ENCODE measurements around the gene WDR33.

WDR33 gene

DNA sequence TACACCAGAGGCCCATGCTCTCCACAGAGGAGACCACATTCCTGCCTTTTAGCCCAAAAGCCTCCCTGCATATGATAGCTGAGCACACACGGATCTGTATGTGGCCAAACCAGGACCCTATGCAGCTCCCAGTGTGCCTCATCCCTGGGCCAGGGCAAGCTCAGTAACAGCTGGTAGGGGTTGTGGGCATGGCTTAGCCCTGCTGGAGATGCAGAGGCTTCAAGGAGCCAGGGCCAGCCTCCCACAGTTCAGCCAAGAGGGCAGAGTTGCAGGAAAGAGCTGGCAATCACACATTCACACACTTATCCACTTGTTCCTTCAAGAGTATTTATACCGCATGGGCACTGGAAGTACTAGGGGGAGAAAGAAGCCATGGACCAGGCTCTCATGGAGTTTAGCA, 134.1 kb downstream of the WDR33 start:
- Mint-ChIP-seq H3K4me1 (peaks cover 9% of the 10 kb centered on the region), H3K27me3 (peaks cover 91% of the 10 kb centered on the region), H3K4me3 (no peak overlapping the region), H3K27ac (no peak overlapping the region), H3K36me3 (no peaks in the 10 kb centered on the region), H3K9me3 (no peaks in the 10 kb centered on the region)
- CTCF ChIA-PET, result interaction anchor here (0.9 kb wide), 1 partner anchor 27 kb away, joined by 3 read pairs; no protein-coding TSS in a partner anchor
- no peak for DNase-seq

DNA sequence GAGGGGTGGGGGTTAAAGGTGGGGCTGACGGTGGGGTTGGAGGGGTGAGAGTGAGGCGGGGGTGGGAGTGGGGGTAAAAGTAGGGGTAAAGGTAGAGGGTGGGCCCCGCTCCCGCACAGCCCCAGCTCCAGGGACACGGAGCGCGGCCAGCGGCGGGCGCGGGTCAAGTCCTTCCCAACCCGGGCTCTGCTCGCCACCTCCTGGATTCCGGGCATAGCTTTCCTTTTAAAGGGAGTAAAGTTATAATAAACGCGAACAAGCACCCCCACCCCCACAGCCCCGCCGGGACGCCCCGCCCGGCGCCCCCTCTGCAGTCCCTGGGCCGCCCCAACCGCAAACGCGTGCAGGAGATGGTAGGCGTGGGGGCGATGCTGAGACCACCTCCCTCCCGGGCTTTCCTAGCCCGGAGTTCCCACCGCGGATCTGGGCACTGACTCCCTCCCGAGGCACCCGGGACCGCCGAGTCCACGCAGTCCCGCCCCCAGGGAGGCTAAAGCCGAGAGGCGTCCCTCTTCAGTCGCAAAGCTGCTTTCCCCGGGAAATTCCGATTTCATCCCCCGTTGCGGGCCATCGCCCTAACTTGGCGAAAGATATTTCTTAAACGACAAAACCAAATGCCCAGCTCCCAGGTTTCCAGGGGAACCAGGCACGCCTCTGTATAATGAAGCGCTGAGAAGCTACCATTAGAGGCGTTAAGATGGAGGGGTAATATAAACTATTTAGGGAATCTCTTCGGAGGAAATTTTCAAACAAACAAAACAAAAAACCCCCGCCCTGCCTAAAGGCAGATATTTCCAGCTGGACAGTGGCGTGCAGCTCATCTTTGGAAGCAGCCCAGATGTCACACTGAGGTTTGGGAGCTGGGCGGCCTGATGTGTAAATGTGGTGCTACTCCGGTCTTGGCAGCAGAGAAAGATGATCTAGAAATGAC, 135.4 kb downstream of the WDR33 start, which contains the start of gene LIMS2:
Gene LIMS2 (minus strand): TSS at position 200 of the 931 bp plus-strand sequence. CDS start 506 bp downstream, outside the sequence.
- H3K27ac Mint-ChIP-seq, result no peak within 1 kb of the TSS
- peaks cover 92% of the 10 kb centered on the region for H3K27me3 Mint-ChIP-seq
- H3K4me1 Mint-ChIP-seq, result peaks cover 9% of the 10 kb centered on the region
- CTCF ChIA-PET, result interaction anchor here (1.4 to 2.4 kb wide), 2 partner anchors 35 to 85 kb away, joined by 3 to 8 read pairs; no protein-coding TSS in a partner anchor
- H3K36me3 Mint-ChIP-seq, result no peaks in the 10 kb centered on the region
- H3K9me3 Mint-ChIP-seq, result no peaks in the 10 kb centered on the region
- DNase-seq, result no peak
- H3K4me3 Mint-ChIP-seq, result peak within 1 kb of the TSS; percentile 53

DNA sequence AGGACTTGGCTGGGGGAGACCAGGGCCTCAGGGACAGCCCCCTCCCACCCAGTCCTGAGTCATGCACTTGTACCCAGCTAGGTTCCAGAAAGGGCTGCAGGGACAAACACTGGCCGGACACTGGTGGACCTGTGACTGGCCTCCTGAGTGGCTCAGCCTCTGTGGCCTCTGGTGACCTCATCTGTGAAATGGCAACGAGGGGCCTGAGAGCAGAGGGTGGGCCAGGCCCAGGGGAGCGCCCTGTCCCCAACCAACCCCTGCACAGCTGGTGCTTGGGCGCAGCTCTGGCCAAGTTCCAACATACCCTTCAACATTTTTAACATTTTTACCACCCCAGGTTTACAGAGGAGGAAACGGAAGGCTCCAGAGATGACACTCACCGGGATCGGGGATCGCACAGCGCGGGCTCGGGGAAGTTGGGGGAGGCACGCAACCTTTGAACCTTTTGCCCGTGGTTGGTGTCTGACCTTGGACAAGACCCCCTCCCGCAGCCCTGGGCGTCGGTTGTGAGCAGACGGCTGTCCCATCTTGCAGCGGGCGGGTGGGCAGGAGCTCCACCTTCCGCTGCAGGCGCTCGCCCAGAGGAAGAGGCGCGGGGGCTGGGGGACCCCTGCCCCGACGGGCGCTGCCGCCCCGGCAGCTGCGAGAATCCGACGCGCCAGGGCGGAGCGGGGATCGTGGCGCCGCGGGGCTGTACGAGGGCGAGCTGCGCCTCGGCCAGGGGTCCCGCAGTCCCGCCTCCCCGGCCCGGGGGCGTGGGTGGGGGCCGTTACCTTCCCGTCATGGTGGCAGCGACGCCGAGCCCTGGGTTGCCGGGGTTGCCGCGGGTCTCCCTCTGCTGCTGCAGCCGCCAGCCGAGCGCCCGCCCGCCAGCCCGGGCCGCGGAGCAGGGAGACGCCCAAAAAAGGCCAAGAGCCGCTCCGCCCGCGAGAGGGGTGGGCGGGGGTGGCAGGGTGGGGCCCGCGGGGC, 136.4 kb downstream of the WDR33 start:
- DNase-seq, result peak; percentile 44
- H3K27ac Mint-ChIP-seq, result no peak overlapping the region
- CTCF ChIA-PET, result interaction anchor here (1.4 to 2.4 kb wide), 2 partner anchors 34 to 84 kb away, joined by 3 to 8 read pairs; no protein-coding TSS in a partner anchor
- H3K4me1 Mint-ChIP-seq, result peaks cover 9% of the 10 kb centered on the region
- H3K9me3 Mint-ChIP-seq, result no peaks in the 10 kb centered on the region
- H3K27me3 Mint-ChIP-seq, result peaks cover 92% of the 10 kb centered on the region
- H3K36me3 Mint-ChIP-seq, result no peaks in the 10 kb centered on the region
- H3K4me3 Mint-ChIP-seq, result peak overlapping the region; percentile 53

DNA sequence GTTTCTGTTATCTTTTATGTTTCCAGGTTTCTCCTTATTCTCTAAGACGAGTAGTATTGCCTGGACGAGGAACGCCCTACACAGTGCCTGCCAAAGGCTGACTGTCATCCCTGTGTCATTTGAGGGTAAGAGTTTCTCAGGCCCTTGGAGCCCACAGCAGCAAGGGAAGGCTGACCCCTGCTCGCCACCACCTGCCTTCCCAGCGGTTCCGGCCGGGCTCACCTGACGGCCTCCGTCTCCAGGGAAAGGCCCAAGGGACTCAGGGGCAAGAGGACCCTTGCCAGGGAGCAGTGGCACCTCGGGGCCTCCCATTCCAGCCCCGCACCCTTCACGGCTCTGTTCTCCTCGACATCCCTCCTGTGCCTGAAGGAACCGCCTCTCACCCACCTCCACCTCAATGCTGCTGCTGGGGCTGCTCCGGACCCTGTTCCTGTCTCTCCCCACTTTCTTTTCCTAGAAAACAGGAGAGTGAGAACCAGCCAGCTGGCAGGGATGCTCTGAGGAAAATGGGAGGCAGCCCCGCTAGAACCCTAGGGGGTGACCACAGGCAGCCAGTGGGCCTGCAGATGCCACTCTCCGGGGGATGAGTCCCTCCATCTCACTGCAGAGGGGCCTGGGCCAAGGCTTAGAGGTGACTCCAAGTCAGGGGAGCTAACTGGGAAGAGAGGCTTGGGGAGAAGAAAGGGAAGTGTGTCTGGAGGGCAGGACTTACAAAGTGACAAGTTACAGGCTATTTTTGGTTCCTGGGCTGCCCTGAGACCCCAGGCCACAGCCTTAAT, 137.5 kb downstream of the WDR33 start:
- Mint-ChIP-seq H3K9me3 (no peaks in the 10 kb centered on the region), H3K4me3 (no peak overlapping the region), H3K4me1 (peaks cover 9% of the 10 kb centered on the region), H3K27me3 (peaks cover 86% of the 10 kb centered on the region), H3K27ac (no peak overlapping the region), H3K36me3 (no peaks in the 10 kb centered on the region)
- DNase-seq, result no peak
- CTCF ChIA-PET, result no interaction called here

DNA sequence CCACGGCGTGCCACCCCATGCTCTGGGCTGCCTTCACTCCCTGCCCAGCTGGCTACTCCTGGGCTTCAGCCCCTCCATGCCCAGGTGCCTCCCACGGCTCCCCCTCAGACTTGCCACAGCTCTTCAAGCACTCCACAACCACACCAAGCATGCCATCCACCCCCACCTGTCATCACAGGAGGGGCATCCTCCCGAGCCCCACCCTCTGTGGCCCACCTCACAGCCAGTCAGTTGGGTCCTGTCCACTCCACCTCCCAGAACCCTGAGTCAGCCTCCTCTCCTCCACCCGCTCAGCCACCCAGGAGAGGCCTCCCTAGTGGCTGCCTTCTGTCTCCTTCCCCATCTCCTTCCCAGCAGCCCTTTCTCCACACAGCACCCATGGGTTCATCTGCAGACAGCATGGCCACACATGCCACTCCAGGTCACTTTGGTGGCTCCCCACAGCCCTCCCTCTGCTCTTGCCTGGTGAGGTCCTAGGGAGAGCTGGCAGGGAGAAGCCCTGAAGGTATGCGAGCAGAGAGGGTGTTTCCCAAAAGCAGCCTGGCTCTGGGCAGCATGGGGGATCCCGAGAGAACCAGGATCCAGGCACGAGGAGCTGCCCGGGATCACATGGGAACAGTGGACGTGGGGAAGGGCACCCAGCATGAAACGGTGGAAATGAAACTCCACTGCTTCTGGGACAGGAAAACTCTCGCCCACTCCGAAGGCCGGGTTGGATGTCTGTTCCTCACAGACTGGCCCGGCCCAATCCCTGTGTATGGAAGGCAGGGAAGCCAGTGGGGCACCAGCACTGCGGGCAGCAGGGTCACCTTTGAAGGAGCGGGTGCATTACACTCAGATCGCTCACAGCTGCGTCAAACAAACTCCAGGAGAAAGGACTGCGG, 138.4 kb downstream of the WDR33 start:
- CTCF ChIA-PET, result no interaction called here
- DNase-seq, result no peak
- Mint-ChIP-seq H3K27ac (no peak overlapping the region), H3K9me3 (no peaks in the 10 kb centered on the region), H3K4me1 (peaks cover 9% of the 10 kb centered on the region), H3K36me3 (no peaks in the 10 kb centered on the region), H3K27me3 (peaks cover 77% of the 10 kb centered on the region), H3K4me3 (no peak overlapping the region)

DNA sequence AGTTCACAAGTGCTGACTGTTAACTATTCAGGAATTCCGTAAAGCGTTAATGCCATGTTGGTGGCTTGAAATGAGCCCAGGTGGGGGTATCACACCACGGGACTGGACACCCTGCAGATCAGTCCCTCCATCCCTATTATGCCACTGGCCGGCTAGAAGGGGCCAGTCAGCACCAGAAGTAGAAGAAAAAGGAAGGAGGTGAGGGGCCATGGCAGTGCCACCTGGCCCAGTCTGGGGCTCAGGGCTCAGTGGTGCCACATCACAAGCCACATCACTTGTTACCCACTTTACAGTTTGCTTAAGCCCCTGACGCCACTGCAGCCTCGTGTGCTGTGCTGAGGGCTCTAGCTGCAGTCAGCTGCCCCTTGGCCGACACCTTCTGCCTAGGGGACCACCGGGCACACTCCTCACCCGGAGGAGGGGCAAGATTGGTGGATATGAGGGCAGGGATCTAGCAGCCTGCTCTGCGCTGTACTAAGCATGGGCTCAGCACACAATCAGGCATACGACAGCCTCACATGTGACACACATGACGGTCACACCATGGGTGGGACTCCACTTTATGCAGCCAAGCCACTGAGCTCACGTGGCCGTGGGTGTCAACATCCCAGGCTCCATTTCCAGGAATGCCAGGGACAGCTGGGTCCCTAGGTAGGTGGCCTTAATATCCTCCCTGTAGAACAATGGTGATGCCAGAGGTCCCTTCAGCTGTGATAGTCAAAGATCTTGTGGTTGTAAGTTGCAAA, 139.2 kb downstream of the WDR33 start:
- H3K9me3 Mint-ChIP-seq, result no peaks in the 10 kb centered on the region
- CTCF ChIA-PET, result no interaction called here
- DNase-seq, result no peak
- no peak overlapping the region for H3K27ac Mint-ChIP-seq
- H3K4me1 Mint-ChIP-seq, result peaks cover 9% of the 10 kb centered on the region
- no peak overlapping the region for H3K4me3 Mint-ChIP-seq
- H3K36me3 Mint-ChIP-seq, result no peaks in the 10 kb centered on the region
- H3K27me3 Mint-ChIP-seq, result peaks cover 73% of the 10 kb centered on the region

DNA sequence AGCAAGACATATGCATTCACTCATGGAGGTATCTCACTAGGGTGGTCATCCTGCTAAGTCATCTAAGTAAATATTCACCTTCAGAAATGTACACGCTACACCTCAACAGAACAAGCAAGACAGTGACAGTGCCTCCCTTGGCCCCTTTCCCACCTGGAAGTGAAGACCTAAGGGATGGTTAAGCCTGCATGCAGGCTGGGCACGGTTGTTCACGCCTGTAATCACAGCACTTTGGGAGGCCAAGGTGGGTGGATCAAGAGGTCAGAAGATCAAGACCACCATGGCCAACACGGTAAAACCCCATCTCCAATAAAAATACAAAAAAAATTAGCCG, 140.0 kb downstream of the WDR33 start:
- Mint-ChIP-seq H3K9me3 (no peaks in the 10 kb centered on the region), H3K4me1 (peaks cover 9% of the 10 kb centered on the region)
- CTCF ChIA-PET, result no interaction called here

DNA sequence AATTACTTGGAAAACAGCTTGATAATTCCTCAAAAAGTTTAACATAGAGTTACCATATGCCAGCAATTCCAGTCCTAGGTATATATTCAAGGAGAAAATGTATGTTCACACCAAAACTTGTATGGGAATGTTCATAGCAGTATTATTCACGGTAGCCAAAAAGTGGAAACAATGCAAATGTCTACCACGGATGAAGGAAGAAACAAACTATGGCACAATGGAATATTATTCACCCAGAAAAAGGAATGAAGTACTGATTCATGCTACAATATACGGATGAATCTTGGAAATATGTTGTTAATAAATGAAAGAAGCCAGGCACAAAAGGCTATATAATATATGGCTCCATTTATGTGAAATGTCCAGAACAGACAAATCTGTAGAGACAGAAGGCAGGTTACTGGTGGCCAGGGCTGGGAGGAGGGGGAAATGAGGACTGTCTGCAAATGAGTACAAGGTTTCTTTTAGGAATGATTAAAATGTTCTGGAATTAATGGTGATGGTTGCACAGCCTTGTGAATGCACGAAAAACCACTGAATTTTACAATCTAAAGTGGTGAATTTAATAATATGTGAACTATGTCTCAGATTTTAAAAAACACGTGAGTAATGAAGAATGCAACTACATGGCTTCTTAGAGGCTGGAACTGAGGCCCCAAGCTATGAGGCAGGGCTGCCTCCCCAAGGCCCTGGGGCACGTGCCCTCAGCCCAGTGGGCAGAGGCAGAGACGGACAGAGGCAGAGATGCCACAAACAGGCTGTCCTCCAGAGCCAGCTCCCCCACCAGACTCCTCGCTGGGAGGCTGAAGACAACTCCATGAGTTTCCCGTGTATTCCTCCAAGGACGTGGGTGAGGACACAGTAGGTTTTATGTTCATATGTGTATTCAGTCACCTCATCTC, 140.7 kb downstream of the WDR33 start:
- Mint-ChIP-seq H3K36me3 (no peaks in the 10 kb centered on the region), H3K27me3 (peaks cover 73% of the 10 kb centered on the region), H3K4me3 (no peak overlapping the region), H3K27ac (no peak overlapping the region), H3K9me3 (no peaks in the 10 kb centered on the region), H3K4me1 (peaks cover 6% of the 10 kb centered on the region)
- CTCF ChIA-PET, result no interaction called here
- DNase-seq, result no peak

More for the DNA sequence above, 140.0 kb downstream of the WDR33 start:
- Mint-ChIP-seq H3K4me3 (no peak overlapping the region), H3K27ac (no peak overlapping the region), H3K36me3 (no peaks in the 10 kb centered on the region), H3K27me3 (peaks cover 73% of the 10 kb centered on the region)
- DNase-seq, result no peak

DNA sequence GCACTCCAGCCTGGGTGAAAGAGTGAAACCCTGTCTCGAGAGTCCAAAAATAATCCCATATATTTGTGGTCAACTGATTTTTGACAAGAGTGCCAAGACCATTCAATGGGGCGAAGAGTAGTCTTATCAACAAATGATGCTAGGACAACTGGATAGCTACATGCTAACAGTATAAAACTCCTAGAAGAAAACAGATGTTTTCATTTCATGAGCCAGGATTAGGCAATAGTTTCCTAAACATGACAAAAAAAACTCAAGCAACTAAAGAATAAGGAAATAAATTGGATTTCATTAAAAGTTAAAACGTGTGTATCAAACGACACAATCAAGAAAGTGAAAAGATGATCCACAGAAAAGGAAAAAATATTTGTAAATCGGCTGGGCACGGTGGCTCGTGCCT, 141.9 kb downstream of the WDR33 start:
- CTCF ChIA-PET, result no interaction called here
- Mint-ChIP-seq H3K27ac (no peak overlapping the region), H3K9me3 (no peaks in the 10 kb centered on the region), H3K4me3 (no peak overlapping the region), H3K4me1 (peaks cover under 1% of the 10 kb centered on the region), H3K27me3 (peaks cover 76% of the 10 kb centered on the region), H3K36me3 (no peaks in the 10 kb centered on the region)
- no peak for DNase-seq

DNA sequence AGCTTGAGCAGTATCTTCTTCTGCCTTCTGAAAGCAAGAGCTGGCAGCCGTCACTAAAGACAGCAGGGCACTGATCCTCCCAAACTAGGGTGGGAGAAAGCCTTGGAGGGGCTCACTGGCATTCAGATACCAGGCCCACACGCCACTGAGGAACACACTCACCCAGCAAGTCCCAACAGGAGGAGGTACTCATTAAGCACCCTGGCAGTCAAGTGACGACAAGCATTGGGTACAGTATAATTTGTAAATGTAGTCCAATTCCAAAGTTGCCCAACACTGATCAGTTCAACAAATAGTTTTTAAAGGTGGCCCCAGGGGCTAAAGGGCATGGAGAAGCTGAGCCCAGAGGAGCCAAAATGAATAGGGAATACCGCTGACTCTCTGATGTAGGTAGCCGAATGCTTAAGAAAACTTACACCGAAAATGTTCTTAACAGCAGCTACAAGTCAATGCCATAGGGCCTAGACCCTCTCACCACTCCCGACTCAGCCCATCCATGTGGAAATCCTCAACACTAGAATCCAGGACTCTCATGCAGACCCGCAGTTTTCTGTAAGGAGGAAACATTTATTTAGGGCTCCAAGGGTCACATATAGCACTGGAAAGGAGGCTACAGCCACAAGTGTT, 145.6 kb downstream of the WDR33 start:
- peaks cover 70% of the 10 kb centered on the region for H3K27me3 Mint-ChIP-seq
- no peaks in the 10 kb centered on the region for H3K9me3 Mint-ChIP-seq
- CTCF ChIA-PET, result interaction anchor here (1.1 to 1.5 kb wide), 2 partner anchors 15 to 74 kb away, joined by 3 read pairs; no protein-coding TSS in a partner anchor
- no peaks in the 10 kb centered on the region for H3K36me3 Mint-ChIP-seq
- no peak overlapping the region for H3K27ac Mint-ChIP-seq
- no peak overlapping the region for H3K4me3 Mint-ChIP-seq
- H3K4me1 Mint-ChIP-seq, result no peaks in the 10 kb centered on the region
- DNase-seq, result no peak

DNA sequence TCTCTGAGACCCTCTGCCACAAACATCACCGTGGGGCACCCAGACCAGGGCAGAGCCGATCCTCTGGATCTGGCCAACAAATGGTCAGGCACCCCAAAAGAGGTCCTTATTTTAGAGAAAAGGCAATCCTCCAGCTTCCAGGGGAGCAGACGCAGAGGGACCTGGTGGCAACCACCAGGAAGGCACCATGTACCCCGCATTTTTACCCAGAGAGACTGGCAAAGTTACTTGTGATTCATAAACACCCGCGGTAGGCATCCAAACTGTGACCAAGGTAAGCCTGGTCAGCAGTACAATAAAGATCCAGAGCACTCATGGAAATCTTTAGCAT, 146.1 kb downstream of the WDR33 start:
- peaks cover 71% of the 10 kb centered on the region for H3K27me3 Mint-ChIP-seq
- H3K4me3 Mint-ChIP-seq, result no peak overlapping the region
- H3K9me3 Mint-ChIP-seq, result no peaks in the 10 kb centered on the region
- no peaks in the 10 kb centered on the region for H3K36me3 Mint-ChIP-seq
- H3K27ac Mint-ChIP-seq, result no peak overlapping the region
- peaks cover under 1% of the 10 kb centered on the region for H3K4me1 Mint-ChIP-seq
- no peak for DNase-seq
- CTCF ChIA-PET, result interaction anchor here (1.1 to 1.5 kb wide), 2 partner anchors 15 to 73 kb away, joined by 3 read pairs; no protein-coding TSS in a partner anchor

All from activated naive CD4-positive, alpha-beta T cell treated with anti-CD3 and anti-CD28 coated beads, Interleukin-2, amount 10 ng/mL, durations not matched to agents 7 days and 5 days (primary cell).